Neuronal stem cell (in vitro differentiated cells): ENCODE data around the gene ELAC1.

Experiments
- DNase-seq: peaks from one replicate; pipeline ENCODE4 v3.0.0-alpha.2; 2013; ENCODE audit warnings: low spot score
- H2AFZ ChIP-seq: one replicate; pipeline ENCODE4 v1.6.1; 2013; ENCODE audit warnings: mild to moderate bottlenecking, low read length, inconsistent platforms
- H2AK5ac ChIP-seq: 2 replicates; pipeline ENCODE4 v1.6.1; 2013; ENCODE audit warnings: low read depth, mild to moderate bottlenecking, inconsistent platforms, low read length, moderate library complexity, mixed read lengths
- H2BK120ac ChIP-seq: 2 replicates; pipeline ENCODE4 v1.6.1; 2013; ENCODE audit warnings: low read depth, mild to moderate bottlenecking, inconsistent platforms, low read length, moderate library complexity, mixed read lengths
- H2BK12ac ChIP-seq: one replicate; pipeline ENCODE4 v1.6.1; 2013; ENCODE audit warnings: low read length, inconsistent platforms
- H2BK15ac ChIP-seq: 2 replicates; pipeline ENCODE4 v1.6.1; 2013; ENCODE audit warnings: mild to moderate bottlenecking, low read length, inconsistent platforms, mixed read lengths
- H2BK5ac ChIP-seq: one replicate; pipeline ENCODE4 v1.6.1; 2013; ENCODE audit warnings: inconsistent platforms, mild to moderate bottlenecking, low read length, moderate library complexity
- H3K14ac ChIP-seq: one replicate; pipeline ENCODE4 v1.6.1; 2013; ENCODE audit warnings: low read length, inconsistent platforms
- H3K18ac ChIP-seq: 2 replicates; pipeline ENCODE4 v1.6.1; 2013; ENCODE audit warnings: low read length, inconsistent platforms
- H3K23ac ChIP-seq: 2 replicates; pipeline ENCODE4 v1.6.1; 2013; ENCODE audit warnings: low read depth, mild to moderate bottlenecking, mixed read lengths, low read length, inconsistent platforms; ENCODE audit not compliant: poor library complexity
- H3K27ac ChIP-seq: replicated peaks from 3 replicates; pipeline ENCODE4 v1.5.1; 2013; ENCODE audit warnings: low read length, inconsistent platforms
- H3K27me3 ChIP-seq, 3 experiments: 2 replicates each; pipeline ENCODE4 v1.6.1; 2013; ENCODE audit warnings: low read length in 3 of 3, mild to moderate bottlenecking in 2 of 3, inconsistent platforms in 1 of 3, low read depth in 1 of 3, mixed read lengths in 1 of 3, moderate library complexity in 1 of 3; ENCODE audit not compliant: control insufficient read depth in 3 of 3, insufficient read depth in 3 of 3
- H3K36me3 ChIP-seq, 2 donors: replicated peaks in 1 of 2; 2 replicates each; pipeline ENCODE4 v1.6.1; 2013; ENCODE audit warnings: low read length in 2 of 2; ENCODE audit not compliant: control insufficient read depth in 2 of 2, insufficient read depth in 2 of 2
- H3K4ac ChIP-seq: 2 replicates; pipeline ENCODE4 v1.6.1; 2013; ENCODE audit warnings: inconsistent platforms, mild to moderate bottlenecking, low read length, moderate library complexity
- H3K4me1 ChIP-seq, 2 donors: 1 replicate in 1 of 2; 2 replicates in 1 of 2; pipeline ENCODE4 v1.6.1; 2013; ENCODE audit warnings: low read length in 2 of 2, low read depth in 1 of 2; ENCODE audit not compliant: control insufficient read depth in 2 of 2, insufficient read depth in 1 of 2
- H3K4me2 ChIP-seq: one replicate; pipeline ENCODE4 v1.6.1; 2013; ENCODE audit warnings: mild to moderate bottlenecking, low read length, inconsistent platforms; ENCODE audit not compliant: insufficient read depth, poor library complexity, severe bottlenecking
- H3K4me3 ChIP-seq, 2 donors: 2 replicates each; pipeline ENCODE4 v1.5.1; 2013; ENCODE audit warnings: low read length in 2 of 2, mild to moderate bottlenecking in 2 of 2, inconsistent platforms in 1 of 2, moderate library complexity in 1 of 2
- H3K79me1 ChIP-seq: one replicate; pipeline ENCODE4 v1.6.1; 2013; ENCODE audit warnings: low read depth, mild to moderate bottlenecking, inconsistent platforms, low read length, moderate library complexity
- H3K9ac ChIP-seq: one replicate; pipeline ENCODE4 v1.6.1; 2013; ENCODE audit warnings: mild to moderate bottlenecking, low read depth, low read length, inconsistent platforms; ENCODE audit not compliant: poor library complexity
- H3K9me3 ChIP-seq, 2 donors: replicated peaks in 1 of 2; 2 replicates each; pipeline versions ENCODE3 to v1.6.1; 2013; ENCODE audit warnings: low read length in 2 of 2, mild to moderate bottlenecking in 2 of 2, inconsistent platforms in 1 of 2, low read depth in 1 of 2, mixed read lengths in 1 of 2, moderate library complexity in 1 of 2; ENCODE audit not compliant: control insufficient read depth in 2 of 2, insufficient read depth in 1 of 2
- H4K8ac ChIP-seq: one replicate; pipeline ENCODE4 v1.6.1; 2013; ENCODE audit warnings: low read depth, mild to moderate bottlenecking, inconsistent platforms, low read length, moderate library complexity
- H4K91ac ChIP-seq: one replicate; pipeline ENCODE4 v1.6.1; 2013; ENCODE audit warnings: low read length, low read depth, mild to moderate bottlenecking, inconsistent platforms; ENCODE audit not compliant: poor library complexity
- WGBS, 2 donors: extraction: QIAGEN DNeasy Blood & Tissue Kit; methylation state at CpG; one replicate each; pipeline ENCODE4 v1.1.7; 2013; ENCODE audit warnings: missing lambda C conversion rate in 2 of 2, mixed read lengths in 1 of 2; ENCODE audit not compliant: insufficient read length in 2 of 2, insufficient replicate concordance in 1 of 2; ENCODE audit errors: extremely low coverage in 2 of 2; 5-methylcytosine and 5-hydroxymethylcytosine counted together

ELAC1 gene

DNA sequence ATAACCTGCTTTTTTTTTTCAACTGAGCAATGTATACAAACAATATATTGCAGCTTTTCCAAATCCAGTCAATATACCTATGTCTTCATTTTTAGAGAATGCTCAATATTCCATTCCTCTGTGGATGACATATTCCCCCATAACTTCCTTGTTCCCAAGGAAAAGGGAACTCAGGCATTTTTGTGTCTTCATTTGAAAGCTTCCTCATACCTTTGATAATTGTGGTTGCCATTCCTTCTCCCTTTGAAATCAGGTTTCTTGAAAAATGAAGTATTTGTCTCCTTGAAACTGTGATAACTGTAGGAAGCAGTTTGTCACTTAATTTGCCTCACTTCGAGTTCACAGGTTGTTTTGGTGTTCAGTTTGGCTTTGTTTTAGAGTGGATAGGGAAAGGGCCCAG, 13.5 kb downstream of the ELAC1 start:
- no peak overlapping the region for H3K4me2 ChIP-seq
- no peak overlapping the region for H2BK5ac ChIP-seq
- H3K23ac ChIP-seq: no peak overlapping the region
- no peak overlapping the region for H2AFZ ChIP-seq
- H3K18ac ChIP-seq: no peak overlapping the region
- no peak overlapping the region for H2BK120ac ChIP-seq
- H3K4me1 ChIP-seq: no peaks in the 10 kb centered on the region
- no peak overlapping the region for H3K4me3 ChIP-seq
- no peak overlapping the region for H3K27ac ChIP-seq
- no peak for DNase-seq
- H3K14ac ChIP-seq: no peak overlapping the region
- no peaks in the 10 kb centered on the region for H3K27me3 ChIP-seq
- H3K9me3 ChIP-seq: peaks cover 4 to 33% of the 10 kb centered on the region in 2 donors
- no peak overlapping the region for H2BK15ac ChIP-seq
- WGBS, 2 donors: no CpG with 5 or more reads among the region's 1 CpG
- no peaks in the 10 kb centered on the region for H3K79me1 ChIP-seq
- no peak overlapping the region for H2AK5ac ChIP-seq
- no peak overlapping the region for H2BK12ac ChIP-seq
- peaks cover 8 to 83% of the 10 kb centered on the region in 2 donors for H3K36me3 ChIP-seq
- H4K8ac ChIP-seq: no peak overlapping the region
- H3K4ac ChIP-seq: no peak overlapping the region
- H3K9ac ChIP-seq: no peak overlapping the region
- H4K91ac ChIP-seq: no peak overlapping the region

DNA sequence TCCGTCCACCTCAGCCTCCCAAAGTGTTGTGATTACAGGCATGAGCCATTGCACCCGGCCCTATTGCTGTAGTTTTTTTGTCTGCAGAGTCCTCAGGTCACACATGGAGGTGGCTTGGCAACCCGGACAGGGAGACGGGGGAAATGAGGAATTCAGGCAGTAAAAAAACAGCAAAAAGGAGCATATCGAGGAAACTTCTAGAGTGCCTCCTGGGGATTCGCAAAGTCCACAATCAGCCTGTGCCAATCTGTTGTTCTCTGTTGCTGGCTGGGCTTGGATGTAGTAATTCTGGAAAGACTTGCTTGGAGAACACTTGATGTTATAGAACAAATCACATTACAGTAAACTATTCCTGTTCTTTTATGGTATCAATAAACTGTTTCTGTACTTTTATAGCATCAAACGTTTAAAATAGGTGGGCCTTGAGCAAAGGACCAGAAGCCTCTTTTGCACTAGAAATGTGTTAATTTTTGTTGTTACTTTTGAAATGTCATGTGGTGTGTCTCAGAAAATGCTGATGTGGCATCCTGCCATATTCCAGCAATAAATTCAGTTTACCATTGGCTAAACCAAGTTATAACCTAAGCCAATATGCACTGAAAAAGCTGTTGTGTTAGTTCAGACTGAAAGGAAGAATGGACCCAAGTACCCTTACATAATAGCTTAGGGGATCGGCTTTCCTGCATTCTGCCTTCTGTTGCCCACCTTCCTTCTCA, 14.4 kb downstream of the ELAC1 start:
- Histone ChIP-seq H3K4me3 (no peak overlapping the region), H3K4ac (no peak overlapping the region), H3K79me1 (no peaks in the 10 kb centered on the region), H2BK120ac (no peak overlapping the region), H3K9ac (no peak overlapping the region), H3K14ac (no peak overlapping the region), H2AFZ (no peak overlapping the region), H3K23ac (no peak overlapping the region), H3K18ac (no peak overlapping the region), H3K9me3 (peaks cover 1 to 25% of the 10 kb centered on the region in 2 donors), H4K8ac (no peak overlapping the region), H3K27me3 (no peaks in the 10 kb centered on the region), H2BK12ac (no peak overlapping the region), H3K4me1 (no peaks in the 10 kb centered on the region), H2BK15ac (no peak overlapping the region), H4K91ac (no peak overlapping the region), H2BK5ac (no peak overlapping the region), H3K4me2 (no peak overlapping the region), H3K36me3 (peaks cover 3 to 83% of the 10 kb centered on the region in 2 donors), H2AK5ac (no peak overlapping the region), H3K27ac (no peak overlapping the region)
- DNase-seq: no peak
- WGBS, 2 donors: no CpG with 5 or more reads among the region's 8 CpGs

DNA sequence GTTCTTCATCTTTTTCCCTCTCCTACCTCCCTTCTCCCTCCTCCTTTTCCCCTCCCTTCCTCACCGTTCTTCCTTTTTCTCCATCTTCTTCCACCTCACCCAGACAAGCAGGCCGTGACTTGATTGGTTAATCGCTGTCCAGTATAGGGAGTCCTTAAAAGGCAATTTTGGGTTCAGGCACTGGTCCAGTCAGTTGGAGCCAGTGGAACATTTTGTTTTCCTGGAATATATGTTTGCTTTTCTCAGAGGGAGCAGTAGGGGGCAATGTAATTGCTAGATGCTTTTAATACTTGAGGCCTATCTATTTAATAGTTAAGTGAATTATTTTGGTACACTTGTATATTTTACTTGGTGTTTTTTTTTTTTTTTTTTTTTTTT, 15.0 kb downstream of the ELAC1 start:
- Histone ChIP-seq H3K4me1 (no peaks in the 10 kb centered on the region), H4K8ac (no peak overlapping the region), H3K79me1 (no peaks in the 10 kb centered on the region), H2BK12ac (no peak overlapping the region), H2BK5ac (no peak overlapping the region), H3K36me3 (peaks cover 1 to 83% of the 10 kb centered on the region in 2 donors), H3K27me3 (no peaks in the 10 kb centered on the region), H3K14ac (no peak overlapping the region), H3K18ac (no peak overlapping the region), H3K4me3 (no peak overlapping the region), H3K4me2 (no peak overlapping the region), H3K27ac (no peak overlapping the region), H4K91ac (no peak overlapping the region), H2BK120ac (no peak overlapping the region), H3K23ac (no peak overlapping the region), H2AFZ (no peak overlapping the region), H2AK5ac (no peak overlapping the region), H3K9ac (no peak overlapping the region), H3K9me3 (peaks cover 0 to 19% of the 10 kb centered on the region in 2 donors), H2BK15ac (no peak overlapping the region), H3K4ac (no peak overlapping the region)
- DNase-seq: no peak
- 100% methylated on average over 1 of the region's 3 CpGs; no CpG with 5 or more reads in 1 of the 2 donors for whole genome bisulfite sequencing, 2 donors

DNA sequence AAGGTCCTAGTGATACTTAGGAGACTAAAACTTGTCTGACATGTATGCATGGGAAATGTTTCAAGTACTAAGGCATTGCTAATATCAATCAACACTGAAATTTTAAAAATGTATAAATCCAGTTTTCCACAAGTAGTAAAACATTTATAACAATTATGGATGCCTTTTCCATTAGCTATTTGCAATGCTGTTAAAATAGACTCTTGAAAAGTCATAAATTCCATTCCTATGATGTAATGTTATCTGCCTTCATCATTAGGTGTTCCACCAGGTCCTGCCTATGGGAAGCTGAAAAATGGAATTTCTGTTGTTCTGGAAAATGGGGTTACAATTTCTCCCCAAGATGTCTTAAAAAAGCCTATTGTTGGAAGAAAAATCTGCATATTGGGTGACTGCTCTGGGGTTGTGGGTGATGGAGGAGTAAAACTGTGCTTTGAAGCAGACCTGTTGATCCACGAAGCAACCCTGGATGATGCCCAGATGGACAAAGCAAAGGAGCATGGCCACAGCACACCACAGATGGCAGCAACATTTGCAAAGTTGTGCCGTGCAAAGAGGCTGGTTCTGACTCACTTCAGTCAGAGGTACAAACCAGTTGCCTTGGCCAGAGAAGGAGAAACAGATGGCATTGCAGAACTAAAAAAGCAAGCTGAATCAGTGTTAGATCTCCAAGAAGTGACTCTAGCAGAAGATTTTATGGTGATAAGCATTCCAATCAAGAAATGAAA, 18.7 kb downstream of the ELAC1 start:
- no peak overlapping the region for H2AK5ac ChIP-seq
- no peak overlapping the region for H3K9ac ChIP-seq
- H3K4me1 ChIP-seq: peaks cover 0 to 3% of the 10 kb centered on the region in 2 donors
- H4K91ac ChIP-seq: no peak overlapping the region
- H3K4me2 ChIP-seq: no peak overlapping the region
- no peak for DNase-seq
- no peak overlapping the region for H3K18ac ChIP-seq
- no peak overlapping the region for H3K27ac ChIP-seq
- H2BK120ac ChIP-seq: no peak overlapping the region
- H3K79me1 ChIP-seq: no peaks in the 10 kb centered on the region
- no peak overlapping the region for H4K8ac ChIP-seq
- H2BK5ac ChIP-seq: no peak overlapping the region
- no peak overlapping the region for H3K4me3 ChIP-seq
- no peak overlapping the region for H3K4ac ChIP-seq
- WGBS, 2 donors: no CpG with 5 or more reads among the region's 2 CpGs
- peaks cover 1 to 58% of the 10 kb centered on the region in 2 donors for H3K36me3 ChIP-seq
- no peak overlapping the region for H2AFZ ChIP-seq
- peaks cover 0 to 4% of the 10 kb centered on the region in 2 donors for H3K9me3 ChIP-seq
- H3K14ac ChIP-seq: no peak overlapping the region
- no peaks in the 10 kb centered on the region for H3K27me3 ChIP-seq
- H2BK15ac ChIP-seq: no peak overlapping the region
- no peak overlapping the region for H3K23ac ChIP-seq
- no peak overlapping the region for H2BK12ac ChIP-seq
